ENCODE results near the gene CCL23.
"Not testable (repeated sequence)": the region's sequence is repeated elsewhere in the genome, so short reads cannot be mapped to it uniquely, and the experiment has no call there.

CCL23 gene

DNA sequence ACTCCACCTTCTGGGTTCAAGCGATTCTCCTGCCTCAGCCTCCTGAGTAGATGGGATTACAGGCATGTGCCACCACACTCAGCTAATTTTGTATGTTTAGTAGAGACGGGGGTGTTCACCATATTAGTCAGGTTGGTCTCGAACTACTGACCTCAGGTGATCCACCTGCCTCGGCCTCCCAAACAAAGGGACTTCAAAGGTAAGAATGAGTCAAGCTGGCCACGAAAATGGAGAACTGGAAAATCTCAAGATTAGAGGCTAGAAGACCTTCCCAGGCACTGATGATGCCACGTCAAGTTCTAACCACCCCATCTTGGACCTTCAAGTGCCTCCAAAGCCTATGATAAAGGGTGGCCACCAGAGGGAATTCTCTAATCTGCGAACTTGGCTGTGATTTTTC, 15.1 kb downstream of the CCL23 start:
- no peak for DNase-seq

DNA sequence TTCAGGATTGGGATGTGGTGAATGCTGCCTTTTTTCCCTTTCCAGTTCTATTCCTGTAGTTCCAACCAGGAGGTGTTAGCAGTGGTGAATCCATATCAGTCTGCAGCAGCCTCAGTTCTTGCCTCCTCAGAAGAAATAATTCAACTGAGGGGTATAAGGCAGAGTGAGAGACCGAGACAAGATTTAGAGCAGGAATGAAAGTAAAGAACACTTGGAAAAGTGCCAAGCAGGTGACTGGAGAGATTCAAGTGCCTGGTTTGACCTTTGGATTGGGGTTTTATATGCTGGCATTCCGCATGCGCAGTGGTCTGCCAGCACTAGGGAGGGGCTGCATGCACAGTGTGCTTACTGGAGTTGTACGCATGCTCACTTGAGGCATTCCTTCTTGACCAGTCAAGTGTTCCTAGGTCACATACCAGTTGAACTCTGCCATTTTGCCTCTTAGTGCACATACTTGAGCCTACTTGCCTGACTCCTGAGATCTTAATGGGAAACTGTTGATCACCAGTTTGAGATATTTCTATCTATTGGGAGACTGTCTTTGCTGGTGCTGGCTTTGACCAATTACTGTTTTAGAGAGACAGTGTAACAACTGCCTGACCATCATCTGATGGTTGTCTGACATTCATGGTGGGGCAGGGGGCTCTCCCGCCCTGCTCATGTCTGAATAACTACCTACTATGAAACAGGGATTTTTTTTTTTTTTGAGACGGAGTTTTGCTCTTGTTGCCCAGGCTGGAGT, 15.7 kb downstream of the CCL23 start:
- no peak for DNase-seq

GRCh38 chr17:36001110-36001771, 16.5 kb downstream of the CCL23 start, which contains the start of gene CCL15:
TSS of gene CCL15 (minus strand) at chr17:36001553. CDS start at chr17:36001492, 61 bp downstream.
- no peak for DNase-seq

GRCh38 chr17:36000732-36001109, 17.1 kb downstream of the CCL23 start:
- no peak for DNase-seq

GRCh38 chr17:35998756-35999155, 19.0 kb downstream of the CCL23 start:
- no peak for DNase-seq

DNA sequence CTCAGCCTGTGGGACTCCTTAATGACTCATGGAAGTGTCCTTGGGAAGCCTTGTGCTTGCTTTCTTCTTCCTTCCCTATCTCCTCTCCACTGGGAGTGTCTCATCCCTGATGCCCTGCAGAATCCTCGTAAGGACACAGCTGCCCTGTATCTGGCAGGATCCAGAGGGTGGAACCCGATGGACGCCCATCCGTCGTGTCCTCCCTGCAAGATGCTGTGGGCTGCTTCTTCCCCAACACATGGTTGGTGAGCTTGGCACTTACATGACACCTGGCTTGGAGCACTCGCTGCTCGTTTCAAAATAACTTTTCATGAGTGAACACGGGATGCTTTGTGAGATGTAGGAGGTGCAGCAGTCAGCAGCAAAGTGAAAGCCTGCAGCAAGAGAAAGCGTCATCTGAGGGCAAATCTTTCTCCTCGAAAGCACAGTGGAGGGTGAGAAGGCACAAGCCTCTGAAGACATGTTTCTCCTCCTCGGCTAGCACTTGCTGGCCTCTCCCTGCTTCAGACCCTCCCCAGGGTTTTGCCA, 19.7 kb downstream of the CCL23 start:
- DNase-seq, result no peak

GRCh38 chr17:35995346-35995745, 22.4 kb downstream of the CCL23 start:
- DNase-seq, result not testable (repeated sequence)

GRCh38 chr17:35991075-35991474, 26.7 kb downstream of the CCL23 start:
- no peak for DNase-seq

- DNase-seq, result no peak
These were observed 29.6 kb downstream of the CCL23 start for GRCh38 chr17:35988164-35988563.

- no peak for DNase-seq
These were observed 31.1 kb downstream of the CCL23 start, which contains the start of gene CCL14 for GRCh38 chr17:35986643-35987042. TSS of gene CCL14 (minus strand) at chr17:35986729. CDS start at chr17:35986649, 80 bp downstream.

DNA sequence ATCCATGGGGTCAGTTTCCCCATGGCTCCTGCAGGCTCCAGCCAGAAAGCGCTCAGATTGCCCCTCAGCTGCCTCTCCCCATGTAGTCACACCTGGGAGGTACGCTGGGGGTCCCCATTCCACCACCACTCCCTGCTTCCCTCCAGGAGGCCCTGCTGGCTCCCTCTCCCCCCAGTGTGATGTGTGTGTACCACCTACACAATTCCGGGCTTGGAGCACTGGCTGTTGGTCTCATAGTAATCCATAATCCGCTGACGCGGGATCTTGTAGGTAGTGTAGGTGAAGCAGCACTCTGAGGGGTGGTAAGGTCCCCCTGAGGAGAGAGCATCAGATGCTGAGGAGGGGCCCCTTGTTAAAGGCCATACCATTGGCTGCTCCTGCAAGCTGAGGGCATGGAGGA, 33.6 kb downstream of the CCL23 start:
- DNase-seq, result no peak

GRCh38 chr17:35982409-35983191, 35.2 kb downstream of the CCL23 start:
- DNase-seq, result no peak

- DNase-seq, result no peak
These were observed 35.9 kb downstream of the CCL23 start for GRCh38 chr17:35981908-35982330.

GRCh38 chr17:35981246-35981645, 36.5 kb downstream of the CCL23 start, which contains the start of gene CCL16:
TSS of gene CCL16 (minus strand) at chr17:35981497. CDS start at chr17:35981420, 77 bp downstream.
- DNase-seq, result no peak

GRCh38 chr17:35978346-35978745, 39.4 kb downstream of the CCL23 start:
- no peak for DNase-seq

DNA sequence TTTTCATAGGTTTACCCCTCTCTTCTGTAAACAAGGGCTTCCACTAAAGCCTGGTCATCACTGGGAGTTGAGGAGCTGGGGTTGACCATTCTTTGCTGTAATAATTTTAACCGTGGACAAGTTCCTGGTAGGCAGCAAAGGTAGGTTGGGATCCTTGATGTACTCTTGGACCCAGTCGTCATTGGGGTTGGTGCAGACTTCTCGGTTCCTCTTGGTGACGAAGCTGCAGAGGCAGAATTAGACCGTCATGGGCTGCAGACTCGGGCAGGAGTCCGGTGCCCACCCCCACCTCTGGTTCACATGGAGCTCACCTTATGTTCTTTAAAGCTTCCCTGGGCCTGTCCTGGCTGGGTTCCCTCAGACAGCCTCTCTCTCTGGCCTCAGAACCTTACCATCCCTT, 40.3 kb downstream of the CCL23 start:
- DNase-seq, result no peak

DNA sequence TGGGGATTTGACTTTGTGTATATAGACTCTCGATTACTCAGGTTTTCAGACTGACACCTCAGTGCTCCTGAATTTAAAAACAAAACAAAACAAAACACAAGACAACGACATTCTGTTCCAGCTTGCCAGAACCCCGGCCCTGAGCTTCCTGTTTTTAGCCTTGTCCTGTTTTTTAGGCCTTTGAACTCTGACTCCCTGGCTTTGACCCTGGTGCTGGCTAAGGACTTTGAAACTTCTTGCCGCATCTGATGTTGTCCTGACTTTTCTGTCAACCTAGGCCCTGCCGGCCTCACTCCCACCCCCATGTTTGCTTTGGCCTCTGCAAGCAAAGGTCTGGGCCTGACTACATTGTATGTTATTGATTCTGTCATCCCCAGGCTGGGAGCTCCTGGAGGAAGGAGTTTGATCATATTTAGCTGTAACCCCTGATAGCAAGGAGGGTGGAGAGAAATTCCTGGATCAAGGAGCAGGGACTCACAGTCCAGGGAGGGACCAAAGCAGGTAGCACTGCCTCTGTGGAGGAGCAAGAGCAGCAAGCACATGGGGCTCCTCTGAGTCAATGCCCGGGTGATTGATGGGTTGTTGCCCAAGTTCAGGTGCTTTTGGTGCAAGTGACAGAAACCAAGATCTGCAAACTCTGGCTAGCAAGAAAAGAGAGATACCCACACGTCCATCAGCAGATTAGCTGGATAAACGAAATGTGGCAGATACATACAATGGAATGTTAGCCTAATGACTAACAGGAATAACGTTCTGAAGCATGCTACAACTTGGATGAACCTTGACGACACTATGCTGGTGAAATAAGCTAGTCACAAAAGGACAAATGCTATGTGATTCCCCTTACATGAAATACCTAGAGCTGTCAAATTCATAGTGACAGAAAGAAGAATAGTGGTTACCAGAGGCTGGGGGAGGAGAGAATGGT, 44.2 kb downstream of the CCL23 start:
- peak; percentile 11 for DNase-seq

- no peak for DNase-seq
These were observed 44.8 kb downstream of the CCL23 start for GRCh38 chr17:35972945-35973332.

- DNase-seq, result no peak
These were observed 45.2 kb downstream of the CCL23 start for GRCh38 chr17:35972535-35972934.

- no peak for DNase-seq
These were observed 45.7 kb downstream of the CCL23 start for GRCh38 chr17:35972066-35972465.

DNA sequence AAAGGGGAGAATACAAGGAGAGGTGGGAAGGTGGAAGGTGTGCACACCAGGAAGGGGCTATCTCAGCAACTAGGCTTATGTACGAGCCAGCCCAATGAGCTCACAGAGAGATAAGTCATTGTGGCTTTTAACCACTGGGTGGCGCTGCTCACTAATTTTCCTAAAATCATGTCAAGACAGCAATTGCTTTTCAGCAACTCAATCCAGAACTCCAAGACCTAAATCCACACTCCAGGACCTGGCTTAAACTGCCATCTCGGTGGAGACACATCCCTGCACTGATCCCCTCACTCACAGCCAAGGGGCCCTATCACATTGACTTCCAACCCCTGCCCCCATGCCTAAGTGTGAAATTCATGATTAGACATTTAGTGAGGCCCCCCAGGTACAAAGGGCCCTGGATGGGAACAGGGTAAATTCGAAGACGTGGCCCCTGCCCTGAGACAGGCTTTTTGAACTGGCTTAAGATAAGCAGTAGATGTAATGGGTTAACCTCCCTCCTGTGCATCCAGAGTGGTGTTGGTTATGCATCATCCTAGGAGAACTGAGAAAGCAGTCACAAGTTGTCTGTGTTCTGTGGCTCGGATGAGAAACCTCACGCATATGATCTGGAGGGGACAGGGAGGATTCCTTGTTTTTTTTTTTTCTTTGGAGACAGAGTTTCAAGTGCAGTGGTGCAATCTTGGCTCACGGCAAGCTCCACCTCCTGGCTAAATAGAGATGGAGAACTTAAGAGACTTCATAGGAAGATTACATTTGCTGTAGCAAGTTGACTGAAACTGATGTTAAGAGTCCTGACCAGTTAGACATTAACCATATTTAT, 48.0 kb downstream of the CCL23 start:
- DNase-seq, result peak; percentile 62

Data from fibroblast of skin of right biceps (primary cell).